MM.1S (cell line): Measurements from ENCODE around the gene BST1.

ENCODE experiments used
- DNase-seq: peaks from one replicate; pipeline ENCODE4 v3.0.0-alpha.2; 2015
- H2AFZ ChIP-seq: fragments of 300-600 bp; sonication (generic); 2 replicates; pipeline ENCODE4 v1.6.0; 2016; ENCODE audit warnings: antibody characterized with exemption, low read length
- H3F3A ChIP-seq: fragments of 300-600 bp; sonication (generic); 2 replicates; pipeline ENCODE4 v1.6.1; 2016; ENCODE audit warnings: mild to moderate bottlenecking, antibody characterized with exemption, low read length, moderate library complexity, mixed read lengths; ENCODE audit not compliant: insufficient read depth
- H3K27ac ChIP-seq: fragments of 300-600 bp; sonication (generic); 2 replicates; pipeline ENCODE4 v1.5.1; 2016; ENCODE audit warnings: mild to moderate bottlenecking, low read length
- H3K27me3 ChIP-seq: fragments of 300-600 bp; sonication (generic); replicated peaks from 2 replicates; pipeline ENCODE4 v1.6.0; 2016; ENCODE audit warnings: low read length; ENCODE audit not compliant: insufficient read depth
- H3K36me3 ChIP-seq: fragments of 300-600 bp; sonication (generic); replicated peaks from 2 replicates; pipeline ENCODE4 v1.6.1; 2016; ENCODE audit warnings: mild to moderate bottlenecking, low read length, mixed read lengths; ENCODE audit not compliant: insufficient read depth
- H3K4me1 ChIP-seq: fragments of 300-600 bp; sonication (generic); 2 replicates; pipeline ENCODE4 v1.6.1; 2016; ENCODE audit warnings: low read length, mixed read lengths
- H3K4me2 ChIP-seq: fragments of 300-600 bp; sonication (generic); 2 replicates; pipeline ENCODE4 v1.6.0; 2016; ENCODE audit warnings: low read depth, low read length
- H3K4me3 ChIP-seq: fragments of 300-600 bp; sonication (generic); 2 replicates; pipeline ENCODE4 v1.5.1; 2016; ENCODE audit warnings: low read length, mixed read lengths
- H3K79me2 ChIP-seq: fragments of 300-600 bp; sonication (generic); 2 replicates; pipeline ENCODE4 v1.6.1; 2016; ENCODE audit warnings: mixed run types, low read length, mixed read lengths
- H3K9ac ChIP-seq: fragments of 300-600 bp; sonication (generic); 2 replicates; pipeline ENCODE4 v1.6.1; 2016; ENCODE audit warnings: low read length, mixed read lengths
- H3K9me2 ChIP-seq: fragments of 300-600 bp; sonication (generic); replicated peaks from 2 replicates; pipeline ENCODE4 v1.6.1; 2016; ENCODE audit warnings: mild to moderate bottlenecking, low read length, mixed read lengths; ENCODE audit not compliant: insufficient read depth
- H3K9me3 ChIP-seq: fragments of 300-600 bp; sonication (generic); replicated peaks from 2 replicates; pipeline ENCODE4 v1.6.1; 2016; ENCODE audit warnings: mild to moderate bottlenecking, low read length, mixed read lengths; ENCODE audit not compliant: insufficient read depth
- H4K20me1 ChIP-seq: fragments of 300-600 bp; sonication (generic); 2 replicates; pipeline ENCODE4 v1.6.1; 2016; ENCODE audit warnings: mild to moderate bottlenecking, low read length, moderate library complexity, mixed read lengths; ENCODE audit not compliant: insufficient read depth
- CTCF ChIP-seq: fragments of 300-600 bp; sonication (generic); IDR thresholded peaks from 2 replicates; pipeline ENCODE4 v1.5.1; 2016; ENCODE audit warnings: antibody characterized with exemption, low read length, mixed read lengths
- EZH2 ChIP-seq: fragments of 300-600 bp; sonication (generic); optimal IDR thresholded peaks from 2 replicates; pipeline ENCODE3; 2017; ENCODE audit warnings: low read depth, mild to moderate bottlenecking, antibody characterized with exemption, low read length, mixed read lengths
- EZH2phosphoT487 ChIP-seq: fragments of 300-600 bp; sonication (generic); IDR thresholded peaks from 2 replicates; pipeline ENCODE4 v1.6.1; 2018; ENCODE audit warnings: antibody characterized with exemption, low read length

BST1 gene

GRCh38 chr4:15746110-15746509, 43.2 kb downstream of the BST1 start:
- no peak overlapping the region for H3K4me2 ChIP-seq
- H3K4me3 ChIP-seq, result no peak overlapping the region
- no peak overlapping the region for H3K27ac ChIP-seq
- no peaks in the 10 kb centered on the region for H3K4me1 ChIP-seq
- H3K9me3 ChIP-seq, result no peaks in the 10 kb centered on the region
- DNase-seq, result no peak
- TF ChIP-seq EZH2phosphoT487 (no peak), CTCF (no peak), EZH2 (no peak)
- H2AFZ ChIP-seq, result no peak overlapping the region
- no peaks in the 10 kb centered on the region for H3F3A ChIP-seq
- no peaks in the 10 kb centered on the region for H3K27me3 ChIP-seq
- no peaks in the 10 kb centered on the region for H3K36me3 ChIP-seq
- H3K9ac ChIP-seq, result no peak overlapping the region
- H3K79me2 ChIP-seq, result no peaks in the 10 kb centered on the region
- no peaks in the 10 kb centered on the region for H3K9me2 ChIP-seq
- no peaks in the 10 kb centered on the region for H4K20me1 ChIP-seq

GRCh38 chr4:15749001-15749400, 46.1 kb downstream of the BST1 start:
- peaks cover 7% of the 10 kb centered on the region for H3K4me1 ChIP-seq
- no peak overlapping the region for H3K27ac ChIP-seq
- no peaks in the 10 kb centered on the region for H3K27me3 ChIP-seq
- DNase-seq, result no peak
- no peaks in the 10 kb centered on the region for H4K20me1 ChIP-seq
- H3K9me3 ChIP-seq, result no peaks in the 10 kb centered on the region
- no peaks in the 10 kb centered on the region for H3K79me2 ChIP-seq
- no peak overlapping the region for H3K4me3 ChIP-seq
- TF ChIP-seq CTCF (no peak), EZH2 (no peak), EZH2phosphoT487 (no peak)
- no peak overlapping the region for H2AFZ ChIP-seq
- no peaks in the 10 kb centered on the region for H3K36me3 ChIP-seq
- no peaks in the 10 kb centered on the region for H3K9me2 ChIP-seq
- H3K4me2 ChIP-seq, result no peak overlapping the region
- no peak overlapping the region for H3K9ac ChIP-seq
- H3F3A ChIP-seq, result peaks cover 2% of the 10 kb centered on the region; the same call in 1 of the 2 replicates

- no peak overlapping the region for H2AFZ ChIP-seq
- H3K9me2 ChIP-seq, result no peaks in the 10 kb centered on the region
- no peaks in the 10 kb centered on the region for H3K27me3 ChIP-seq
- DNase-seq, result no peak
- no peak overlapping the region for H3K4me3 ChIP-seq
- H3K27ac ChIP-seq, result no peak overlapping the region
- no peak overlapping the region for H3K9ac ChIP-seq
- H3K36me3 ChIP-seq, result no peaks in the 10 kb centered on the region
- TF ChIP-seq EZH2 (no peak), CTCF (no peak), EZH2phosphoT487 (no peak)
- H3K4me1 ChIP-seq, result peaks cover 24% of the 10 kb centered on the region
- H3K4me2 ChIP-seq, result no peak overlapping the region
- H3F3A ChIP-seq, result peaks cover 18% of the 10 kb centered on the region
- H3K9me3 ChIP-seq, result no peaks in the 10 kb centered on the region
- H3K79me2 ChIP-seq, result no peaks in the 10 kb centered on the region
- H4K20me1 ChIP-seq, result no peaks in the 10 kb centered on the region
Measured at GRCh38 chr4:15751153-15751552, 48.3 kb downstream of the BST1 start.
